PC-3 (cell line): ENCODE measurements around the gene EPHB2. TPM values are rescaled to one million over a fixed set of nuclear protein-coding genes. Genes with fewer than 3 reads are reported as not detected.

Experiments
- ATAC-seq: fragments of 200-7000 bp; cut with Tn5 transposase; 2 replicates; pipeline ENCODE4 v1.9.1; 2020; ENCODE audit warnings: mild to moderate bottlenecking, moderate library complexity
- BruUV-seq: library from RNA; stranded (reverse); fragments of 400-500 nt; replicated peaks from 2 replicates; lab custom pipeline; 2021; lab: Mats Ljungman, UMichigan
- CTCF ChIA-PET: fragments of 300-600 bp; sonication (Branson Sonifier 250); formaldehyde crosslinking; loops from one replicate; lab custom pipeline; 2022; ENCODE audit warnings: antibody characterized with exemption; lab: Charles Lee
- POLR2A ChIA-PET: fragments of 300-600 bp; sonication (Branson Sonifier 250); formaldehyde crosslinking; loops from one replicate; lab custom pipeline; 2022; ENCODE audit warnings: antibody characterized with exemption; ENCODE audit not compliant: unreplicated experiment; lab: Charles Lee
- DNase-seq: peaks from one replicate; pipeline ENCODE4 v3.0.0-alpha.2; 2015
- H2AFZ ChIP-seq: fragments of 300-600 bp; sonication (generic); 2 replicates; pipeline ENCODE4 v1.6.0; 2016; ENCODE audit warnings: antibody characterized with exemption, low read length
- H3F3A ChIP-seq: fragments of 300-600 bp; sonication (generic); one replicate; pipeline ENCODE4 v1.6.0; 2017; ENCODE audit warnings: antibody characterized with exemption, low read length, control low read depth, mild to moderate bottlenecking; ENCODE audit not compliant: unreplicated experiment
- H3K27ac ChIP-seq: fragments of 300-600 bp; sonication (generic); 2 replicates; pipeline ENCODE4 v1.5.1; 2016; ENCODE audit warnings: mild to moderate bottlenecking, low read length
- H3K27me3 ChIP-seq: fragments of 300-600 bp; sonication (generic); 2 replicates; pipeline ENCODE4 v1.6.1; 2016; ENCODE audit warnings: low read length, mixed read lengths
- H3K36me3 ChIP-seq: fragments of 300-600 bp; sonication (generic); 2 replicates; pipeline ENCODE4 v1.6.1; 2016; ENCODE audit warnings: low read depth, mixed run types, low read length, mixed read lengths
- H3K4me1 ChIP-seq: fragments of 300-600 bp; sonication (generic); 2 replicates; pipeline ENCODE4 v1.5.1; 2016; ENCODE audit warnings: low read length; ENCODE audit not compliant: insufficient read depth
- H3K4me2 ChIP-seq: fragments of 300-600 bp; sonication (generic); 2 replicates; pipeline ENCODE4 v1.6.0; 2016; ENCODE audit warnings: low read length
- H3K4me3 ChIP-seq: fragments of 300-600 bp; sonication (generic); 2 replicates; pipeline ENCODE4 v1.5.1; 2016; ENCODE audit warnings: mild to moderate bottlenecking, low read length, mixed read lengths
- H3K79me2 ChIP-seq: fragments of 300-600 bp; sonication (generic); 2 replicates; pipeline ENCODE4 v1.6.1; 2017; ENCODE audit warnings: low read length, mixed read lengths
- H3K9ac ChIP-seq: fragments of 300-600 bp; sonication (generic); 2 replicates; pipeline ENCODE4 v1.6.0; 2016; ENCODE audit warnings: mild to moderate bottlenecking, low read length
- H3K9me2 ChIP-seq: fragments of 300-600 bp; sonication (generic); replicated peaks from 2 replicates; pipeline ENCODE4 v1.6.1; 2016; ENCODE audit warnings: mixed run types, low read length, mixed read lengths
- H3K9me3 ChIP-seq: fragments of 300-600 bp; sonication (generic); 2 replicates; pipeline ENCODE4 v1.6.1; 2016; ENCODE audit warnings: low read length, mixed read lengths
- H4K20me1 ChIP-seq: fragments of 300-600 bp; sonication (generic); 2 replicates; pipeline ENCODE4 v1.6.1; 2016; ENCODE audit warnings: low read length, mixed read lengths
- CTCF ChIP-seq: fragments of 300-600 bp; sonication (generic); conservative IDR thresholded peaks from 2 replicates; pipeline ENCODE4 v1.5.1; 2017; ENCODE audit warnings: antibody characterized with exemption, low read depth, mild to moderate bottlenecking, low read length
- EZH2 ChIP-seq: fragments of 300-600 bp; sonication (generic); IDR thresholded peaks from one replicate; pipeline ENCODE4 v1.6.1; 2017; ENCODE audit warnings: antibody characterized with exemption, mild to moderate bottlenecking, low read length; ENCODE audit not compliant: unreplicated experiment
- EZH2phosphoT487 ChIP-seq: fragments of 300-600 bp; sonication (generic); IDR thresholded peaks from 2 replicates; pipeline ENCODE4 v1.6.1; 2018; ENCODE audit warnings: mild to moderate bottlenecking, antibody characterized with exemption, low read length, borderline replicate concordance
- intact Hi-C: fragments of 100-400 bp; cut with micrococcal nuclease; formaldehyde crosslinking; loops from 2 replicates; pipeline ENCODE4 v1.9.0; 2023
- total RNA-seq: library from RNA; depleted of rRNA; stranded (reverse); fragments of >200 nt; gene quantifications from 2 replicates; pipeline ENCODE4 v1.2.3, GENCODE V29; 2014

The EPHB2 gene
- total RNA-seq, 1 experiment from 2014 or later = 23.2 TPM

GRCh38 chr1:22816067-22816775 is 105.6 kb downstream of the EPHB2 start:
- H3K4me3 ChIP-seq = no peak overlapping the region
- ChIA-PET CTCF (no interaction called here), POLR2A (no interaction called here)
- H3K79me2 ChIP-seq = no peaks in the 10 kb centered on the region
- H3K27me3 ChIP-seq = no peaks in the 10 kb centered on the region
- BruUV-seq = no TSS peak
- no peaks in the 10 kb centered on the region for H3F3A ChIP-seq
- no peak for TF ChIP-seq EZH2phosphoT487
- no peak for TF ChIP-seq EZH2
- no peak for TF ChIP-seq CTCF
- H3K9me2 ChIP-seq = no peaks in the 10 kb centered on the region
- no peaks in the 10 kb centered on the region for H3K36me3 ChIP-seq
- no peaks in the 10 kb centered on the region for H3K9me3 ChIP-seq
- H3K27ac ChIP-seq = no peak overlapping the region
- no peaks in the 10 kb centered on the region for H4K20me1 ChIP-seq
- no peak overlapping the region for H3K4me2 ChIP-seq
- no peak overlapping the region for H2AFZ ChIP-seq
- H3K4me1 ChIP-seq = no peaks in the 10 kb centered on the region
- no peak for ATAC-seq
- intact Hi-C loops = no loop called here
- no peak overlapping the region for H3K9ac ChIP-seq
- no peak for DNase-seq

GRCh38 chr1:22816803-22817202 is 106.2 kb downstream of the EPHB2 start:
- Histone ChIP-seq H2AFZ (no peak overlapping the region), H3F3A (no peaks in the 10 kb centered on the region), H3K9me3 (no peaks in the 10 kb centered on the region), H3K9me2 (no peaks in the 10 kb centered on the region), H3K4me1 (no peaks in the 10 kb centered on the region), H3K4me2 (no peak overlapping the region), H3K4me3 (no peak overlapping the region), H3K27me3 (no peaks in the 10 kb centered on the region), H3K9ac (no peak overlapping the region), H4K20me1 (no peaks in the 10 kb centered on the region), H3K79me2 (no peaks in the 10 kb centered on the region), H3K27ac (no peak overlapping the region), H3K36me3 (no peaks in the 10 kb centered on the region)
- BruUV-seq = no TSS peak
- no peak for ATAC-seq
- intact Hi-C loops = no loop called here
- DNase-seq = no peak
- no peak for TF ChIP-seq EZH2phosphoT487
- no peak for TF ChIP-seq CTCF
- no peak for TF ChIP-seq EZH2
- ChIA-PET CTCF (no interaction called here), POLR2A (no interaction called here)

GRCh38 chr1:22817462-22817861 is 106.8 kb downstream of the EPHB2 start:
- Histone ChIP-seq H3K9me2 (no peaks in the 10 kb centered on the region), H3K4me2 (no peak overlapping the region), H3K27me3 (no peaks in the 10 kb centered on the region), H3K9me3 (no peaks in the 10 kb centered on the region), H2AFZ (no peak overlapping the region), H3K36me3 (no peaks in the 10 kb centered on the region), H3F3A (no peaks in the 10 kb centered on the region), H3K27ac (no peak overlapping the region), H3K4me1 (no peaks in the 10 kb centered on the region), H4K20me1 (no peaks in the 10 kb centered on the region), H3K4me3 (no peak overlapping the region), H3K79me2 (no peaks in the 10 kb centered on the region), H3K9ac (no peak overlapping the region)
- intact Hi-C loops = no loop called here
- POLR2A ChIA-PET = no interaction called here
- no peak for DNase-seq
- no TSS peak for BruUV-seq
- TF ChIP-seq CTCF (no peak), EZH2phosphoT487 (no peak), EZH2 (no peak)
- ATAC-seq = no peak
- CTCF ChIA-PET = no interaction called here
